ENCODE results near the gene RHOD.

Gene RHOD

GRCh38 chr11:67056267-67057204, at the start of gene RHOD:
TSS of gene RHOD (plus strand) at chr11:67056847. CDS start at chr11:67056903, 56 bp downstream.
- DNase-seq (ENCODE audit: low spot score) = no peak

- DNase-seq (ENCODE audit: low spot score) = no peak
Observed at GRCh38 chr11:67007126-67007525, 49.5 kb upstream of the RHOD start.

- no peak for DNase-seq (ENCODE audit: low spot score)
Observed at GRCh38 chr11:67010296-67010905, 46.2 kb upstream of the RHOD start.

- no peak for DNase-seq (ENCODE audit: low spot score)
Observed at GRCh38 chr11:67013511-67014045, 43.1 kb upstream of the RHOD start.

- no peak for DNase-seq (ENCODE audit: low spot score)
Observed at GRCh38 chr11:67014343-67014742, 42.3 kb upstream of the RHOD start.

GRCh38 chr11:67015048-67015447, 41.6 kb upstream of the RHOD start:
- DNase-seq (ENCODE audit: low spot score) = no peak

GRCh38 chr11:67016550-67016949, 40.1 kb upstream of the RHOD start:
- no peak for DNase-seq (ENCODE audit: low spot score)

- no peak for DNase-seq (ENCODE audit: low spot score)
Observed at GRCh38 chr11:67020949-67021348, 35.7 kb upstream of the RHOD start.

GRCh38 chr11:67022341-67022933, 34.2 kb upstream of the RHOD start:
- DNase-seq (ENCODE audit: low spot score) = peak; percentile 66

GRCh38 chr11:67022961-67023956, 33.4 kb upstream of the RHOD start, which contains the start of gene SYT12:
TSS of gene SYT12 (plus strand) at chr11:67023134. CDS start at chr11:67030145, 7,011 bp downstream.
- no peak for DNase-seq (ENCODE audit: low spot score)

GRCh38 chr11:67023957-67024353, 32.7 kb upstream of the RHOD start:
- no peak for DNase-seq (ENCODE audit: low spot score)

- no peak for DNase-seq (ENCODE audit: low spot score)
Observed at GRCh38 chr11:67024410-67024809, 32.2 kb upstream of the RHOD start.

- no peak for DNase-seq (ENCODE audit: low spot score)
Observed at GRCh38 chr11:67024966-67025365, 31.7 kb upstream of the RHOD start.

- no peak for DNase-seq (ENCODE audit: low spot score)
Observed at GRCh38 chr11:67025750-67026149, 30.9 kb upstream of the RHOD start.

GRCh38 chr11:67026941-67027340, 29.7 kb upstream of the RHOD start:
- no peak for DNase-seq (ENCODE audit: low spot score)

- no peak for DNase-seq (ENCODE audit: low spot score)
Observed at GRCh38 chr11:67027483-67027930, 29.1 kb upstream of the RHOD start.

- no peak for DNase-seq (ENCODE audit: low spot score)
Observed at GRCh38 chr11:67027943-67028542, 28.6 kb upstream of the RHOD start.

GRCh38 chr11:67029146-67029545, 27.5 kb upstream of the RHOD start:
- DNase-seq (ENCODE audit: low spot score) = no peak

GRCh38 chr11:67030976-67031375, 25.7 kb upstream of the RHOD start:
- DNase-seq (ENCODE audit: low spot score) = no peak

GRCh38 chr11:67031791-67032561, 24.7 kb upstream of the RHOD start:
- no peak for DNase-seq (ENCODE audit: low spot score)
